NCI-H1417 (cell line): ENCODE measurements around the gene ADAM33.

Experiments
- DNase-seq, 3 experiments: peaks; one replicate each; lab custom pipeline; 2025; lab: John Stamatoyannopoulos, UW

Gene ADAM33

GRCh38 chr20:3663858-3664257, 18.0 kb downstream of the ADAM33 start:
- DNase-seq: no peak

GRCh38 chr20:3663031-3663701, 18.6 kb downstream of the ADAM33 start, which contains the start of gene GFRA4:
Gene GFRA4, minus strand, starts transcription at chr20:3663399. Its CDS starts 0 bp downstream, at chr20:3663399.
- DNase-seq: peak in 1 of 3 experiments; percentile 82

GRCh38 chr20:3661814-3662665, 19.8 kb downstream of the ADAM33 start:
- peak; percentile 25 to 52 (median 51) for DNase-seq

GRCh38 chr20:3661060-3661813, 20.6 kb downstream of the ADAM33 start:
- DNase-seq: no peak

GRCh38 chr20:3660262-3661059, 21.3 kb downstream of the ADAM33 start:
- DNase-seq: no peak

- DNase-seq: no peak
Measured at GRCh38 chr20:3659492-3660261, 22.1 kb downstream of the ADAM33 start.

- no peak for DNase-seq
Measured at GRCh38 chr20:3658716-3659491, 22.9 kb downstream of the ADAM33 start.

GRCh38 chr20:3658019-3658715, 23.6 kb downstream of the ADAM33 start:
- no peak for DNase-seq

GRCh38 chr20:3655131-3655405, 26.7 kb downstream of the ADAM33 start:
- no peak for DNase-seq

- DNase-seq: peak; percentile 62 to 97 (median 80)
Measured at GRCh38 chr20:3654326-3655130, 27.3 kb downstream of the ADAM33 start.

- DNase-seq: peak in 1 of 3 experiments; percentile 62
Measured at GRCh38 chr20:3653921-3654320, 27.9 kb downstream of the ADAM33 start.

GRCh38 chr20:3652676-3653596, 28.9 kb downstream of the ADAM33 start:
- peak in 1 of 3 experiments; percentile 73 for DNase-seq

GRCh38 chr20:3652221-3652620, 29.6 kb downstream of the ADAM33 start:
- peak in 2 of 3 experiments; percentile 41 to 84 for DNase-seq

- DNase-seq: peak in 2 of 3 experiments; percentile 20 to 58
Measured at GRCh38 chr20:3651204-3651962, 30.4 kb downstream of the ADAM33 start.

GRCh38 chr20:3648951-3649350, 32.9 kb downstream of the ADAM33 start:
- peak in 2 of 3 experiments; percentile 12 to 65 for DNase-seq

GRCh38 chr20:3647473-3647872, 34.3 kb downstream of the ADAM33 start:
- no peak for DNase-seq

GRCh38 chr20:3646651-3647050, 35.2 kb downstream of the ADAM33 start:
- DNase-seq: no peak
